ENCODE results near the gene SPEM2. TPM values are rescaled to one million over a fixed set of nuclear protein-coding genes. Genes with fewer than 3 reads are reported as not detected.

The SPEM2 gene
- total RNA-seq, 1 donor from 2014 or later = not detected

DNA sequence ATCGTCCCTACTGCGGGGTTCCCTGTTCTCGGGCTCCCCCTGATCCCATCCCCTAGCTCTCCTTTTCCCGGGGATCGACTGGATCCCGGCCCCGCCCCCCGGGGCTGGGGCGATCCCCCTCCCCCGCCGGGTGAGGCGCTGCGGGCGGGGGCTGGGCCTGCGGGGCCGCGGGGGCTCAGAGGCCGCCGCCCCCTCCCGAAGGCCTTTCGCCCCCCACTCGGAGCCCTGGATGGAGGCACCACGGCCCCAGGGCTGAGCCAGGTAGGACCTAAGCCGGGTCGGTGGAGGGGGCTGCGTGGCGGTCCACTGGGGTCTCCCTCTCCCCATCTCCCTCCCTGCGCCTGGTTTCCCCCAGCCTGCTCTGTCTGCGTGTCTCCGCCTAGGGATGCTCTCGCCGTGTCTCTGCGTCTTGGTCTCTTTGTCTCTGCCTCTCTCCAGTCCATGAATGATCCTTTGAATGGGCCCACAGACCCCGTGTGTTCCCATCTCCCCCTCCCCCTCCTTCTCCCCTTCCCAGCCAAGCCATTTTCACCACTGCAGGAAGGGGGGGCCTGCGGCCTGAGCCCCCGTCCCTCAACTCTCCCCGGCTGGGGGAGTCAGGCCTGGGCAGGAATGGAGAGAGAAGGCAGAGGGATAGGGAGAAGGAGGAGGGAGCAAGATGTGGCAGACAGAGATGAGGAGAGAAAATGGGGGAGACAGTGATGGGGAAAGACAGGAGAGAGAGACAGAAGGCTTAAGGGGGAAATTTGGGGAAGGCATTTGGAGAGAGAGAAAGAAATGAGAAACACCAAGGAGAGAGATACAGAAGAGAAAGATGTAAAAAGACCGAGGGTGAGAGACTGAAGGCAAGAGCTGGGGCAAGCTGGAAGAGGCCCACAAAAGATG is 19.8 kb upstream of the SPEM2 start:
- H3K4me3 Mint-ChIP-seq = peak overlapping the region; percentile 88
- no peak for DNase-seq (ENCODE audit: extremely low spot score, unreplicated experiment)
- peaks cover 12% of the 10 kb centered on the region for H3K36me3 Mint-ChIP-seq
- TF ChIP-seq, protein P1, sequence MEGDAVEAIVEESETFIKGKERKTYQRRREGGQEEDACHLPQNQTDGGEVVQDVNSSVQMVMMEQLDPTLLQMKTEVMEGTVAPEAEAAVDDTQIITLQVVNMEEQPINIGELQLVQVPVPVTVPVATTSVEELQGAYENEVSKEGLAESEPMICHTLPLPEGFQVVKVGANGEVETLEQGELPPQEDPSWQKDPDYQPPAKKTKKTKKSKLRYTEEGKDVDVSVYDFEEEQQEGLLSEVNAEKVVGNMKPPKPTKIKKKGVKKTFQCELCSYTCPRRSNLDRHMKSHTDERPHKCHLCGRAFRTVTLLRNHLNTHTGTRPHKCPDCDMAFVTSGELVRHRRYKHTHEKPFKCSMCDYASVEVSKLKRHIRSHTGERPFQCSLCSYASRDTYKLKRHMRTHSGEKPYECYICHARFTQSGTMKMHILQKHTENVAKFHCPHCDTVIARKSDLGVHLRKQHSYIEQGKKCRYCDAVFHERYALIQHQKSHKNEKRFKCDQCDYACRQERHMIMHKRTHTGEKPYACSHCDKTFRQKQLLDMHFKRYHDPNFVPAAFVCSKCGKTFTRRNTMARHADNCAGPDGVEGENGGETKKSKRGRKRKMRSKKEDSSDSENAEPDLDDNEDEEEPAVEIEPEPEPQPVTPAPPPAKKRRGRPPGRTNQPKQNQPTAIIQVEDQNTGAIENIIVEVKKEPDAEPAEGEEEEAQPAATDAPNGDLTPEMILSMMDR (conservative IDR thresholded peaks at IDR 0.05) = no peak
- peak overlapping the region; percentile 46 for H3K27ac Mint-ChIP-seq
- peaks cover 4% of the 10 kb centered on the region for H3K27me3 Mint-ChIP-seq
- peaks cover 10% of the 10 kb centered on the region for H3K4me1 Mint-ChIP-seq (ENCODE audit: unreplicated experiment)
- no peaks in the 10 kb centered on the region for H3K9me3 Mint-ChIP-seq

DNA sequence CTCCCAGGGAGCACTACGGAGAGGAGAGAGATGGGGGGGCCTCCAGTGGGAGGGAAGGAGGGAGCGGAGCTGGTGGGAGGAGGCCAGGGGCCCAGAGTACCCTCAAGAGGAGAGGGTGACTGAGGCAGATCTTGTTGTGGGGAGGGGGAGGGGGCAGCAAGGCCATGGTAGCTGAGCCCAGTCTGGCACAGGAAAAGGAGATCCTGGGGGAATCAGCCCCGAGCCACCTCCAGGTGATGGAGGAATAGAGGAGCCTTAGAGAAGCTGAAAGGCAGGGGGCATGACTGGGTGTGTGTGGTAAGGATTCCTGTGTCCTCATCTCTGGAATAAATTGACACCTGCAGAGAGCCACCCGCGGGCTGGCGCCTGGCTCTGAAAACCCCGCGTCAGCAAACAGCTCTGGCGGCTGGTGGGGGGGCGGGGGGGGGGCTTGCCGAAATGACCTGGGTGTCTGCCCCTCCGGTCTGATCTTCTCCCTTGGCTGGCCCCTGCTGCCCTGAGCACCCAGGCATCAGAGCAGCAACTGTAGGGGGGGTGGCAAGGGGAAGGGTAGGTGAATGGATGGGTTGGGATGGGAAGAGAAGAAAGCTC is 19.1 kb upstream of the SPEM2 start:
- Mint-ChIP-seq H3K9me3 (no peaks in the 10 kb centered on the region), H3K4me3 (peak overlapping the region; percentile 87)

DNA sequence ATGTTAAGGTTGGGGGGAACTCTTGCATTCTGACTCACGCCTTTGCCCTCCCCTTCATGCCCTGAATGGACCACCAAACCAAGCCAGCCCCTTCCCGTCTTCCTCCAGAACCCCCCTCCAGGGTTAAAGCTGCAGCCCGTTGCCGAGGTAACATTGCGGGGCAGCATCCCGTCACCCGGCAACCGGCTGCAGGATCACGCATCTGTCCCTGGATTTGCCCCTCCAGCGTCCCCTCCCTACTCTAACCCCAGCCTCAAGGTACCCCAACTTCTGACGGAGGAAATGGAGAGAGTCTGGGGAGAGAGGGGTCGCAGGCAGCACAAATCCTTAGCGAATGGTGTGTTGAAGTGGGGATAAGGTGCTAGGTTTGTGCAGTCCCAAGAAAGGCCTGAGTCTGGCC is 18.3 kb upstream of the SPEM2 start:
- TF ChIP-seq, protein P1 (conservative IDR thresholded peaks at IDR 0.05) = no peak
- Mint-ChIP-seq H3K4me1 (ENCODE audit: unreplicated experiment) (peaks cover 12% of the 10 kb centered on the region), H3K27me3 (peaks cover 4% of the 10 kb centered on the region), H3K27ac (no peak overlapping the region), H3K36me3 (peaks cover 12% of the 10 kb centered on the region), H3K9me3 (no peaks in the 10 kb centered on the region), H3K4me3 (peak overlapping the region; percentile 52)
- DNase-seq (ENCODE audit: extremely low spot score, unreplicated experiment) = no peak

More for the DNA sequence above, 19.1 kb upstream of the SPEM2 start:
- DNase-seq (ENCODE audit: extremely low spot score, unreplicated experiment) = no peak
- TF ChIP-seq, protein P1 (conservative IDR thresholded peaks at IDR 0.05) = no peak
- Mint-ChIP-seq H3K36me3 (peaks cover 12% of the 10 kb centered on the region), H3K4me1 (ENCODE audit: unreplicated experiment) (peaks cover 10% of the 10 kb centered on the region), H3K27me3 (peaks cover 4% of the 10 kb centered on the region), H3K27ac (peak overlapping the region; percentile 37)

DNA sequence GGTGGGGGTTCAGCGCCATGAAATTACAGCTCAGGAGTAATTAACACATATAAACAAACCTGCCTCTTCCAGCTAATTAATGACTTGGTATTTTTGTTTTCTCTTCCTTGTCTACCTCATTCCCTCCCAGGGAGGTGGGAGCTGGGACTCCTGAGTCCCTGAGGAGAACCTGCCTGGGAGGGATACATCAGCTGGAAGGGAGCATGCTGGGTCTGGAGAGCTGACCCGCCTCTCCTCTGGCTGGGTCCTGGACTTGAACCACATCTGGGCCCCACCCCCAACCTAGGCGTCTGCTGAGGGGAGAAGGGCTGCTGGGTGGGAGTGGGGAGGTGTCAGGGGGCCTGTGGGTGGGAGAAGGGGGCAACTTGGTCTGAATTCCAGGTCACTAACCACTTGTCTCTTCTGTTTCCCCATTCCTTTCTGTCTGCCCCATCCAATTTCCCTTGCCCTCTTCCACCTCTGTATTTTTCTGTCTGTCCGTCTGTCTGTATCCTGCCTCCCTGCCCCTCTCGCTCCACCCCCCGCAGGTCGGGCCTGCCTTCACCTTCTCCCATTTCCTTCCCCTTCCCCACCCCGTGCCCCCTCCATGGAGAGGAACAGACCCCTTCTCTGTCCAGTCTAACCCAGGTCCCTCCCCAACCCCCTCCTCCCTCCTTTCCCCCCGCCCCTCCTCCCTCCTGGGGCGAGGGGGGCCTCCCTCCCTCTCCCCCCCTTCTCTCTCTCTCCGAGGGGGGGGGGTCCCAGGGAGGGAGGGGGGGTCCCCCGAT is 17.7 kb upstream of the SPEM2 start, which contains the start of gene NLGN2:
Gene NLGN2 (plus strand): TSS at position 361 of the 767 bp plus-strand sequence. CDS start 411 bp downstream, outside the sequence.
- H3K27ac Mint-ChIP-seq = no peak within 1 kb of the TSS
- peaks cover 17% of the 10 kb centered on the region for H3K4me1 Mint-ChIP-seq (ENCODE audit: unreplicated experiment)
- peaks cover 4% of the 10 kb centered on the region for H3K27me3 Mint-ChIP-seq
- H3K4me3 Mint-ChIP-seq = peak within 1 kb of the TSS; percentile 52
- no peaks in the 10 kb centered on the region for H3K9me3 Mint-ChIP-seq
- TF ChIP-seq, protein P1 (conservative IDR thresholded peaks at IDR 0.05) = no peak
- peaks cover 12% of the 10 kb centered on the region for H3K36me3 Mint-ChIP-seq
- no peak for DNase-seq (ENCODE audit: extremely low spot score, unreplicated experiment)

DNA sequence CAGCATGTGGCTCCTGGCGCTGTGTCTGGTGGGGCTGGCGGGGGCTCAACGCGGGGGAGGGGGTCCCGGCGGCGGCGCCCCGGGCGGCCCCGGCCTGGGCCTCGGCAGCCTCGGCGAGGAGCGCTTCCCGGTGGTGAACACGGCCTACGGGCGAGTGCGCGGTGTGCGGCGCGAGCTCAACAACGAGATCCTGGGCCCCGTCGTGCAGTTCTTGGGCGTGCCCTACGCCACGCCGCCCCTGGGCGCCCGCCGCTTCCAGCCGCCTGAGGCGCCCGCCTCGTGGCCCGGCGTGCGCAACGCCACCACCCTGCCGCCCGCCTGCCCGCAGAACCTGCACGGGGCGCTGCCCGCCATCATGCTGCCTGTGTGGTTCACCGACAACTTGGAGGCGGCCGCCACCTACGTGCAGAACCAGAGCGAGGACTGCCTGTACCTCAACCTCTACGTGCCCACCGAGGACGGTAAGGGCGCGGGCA is 17.1 kb upstream of the SPEM2 start:
- H3K27me3 Mint-ChIP-seq = peaks cover 4% of the 10 kb centered on the region
- no peaks in the 10 kb centered on the region for H3K9me3 Mint-ChIP-seq
- no peak overlapping the region for H3K4me3 Mint-ChIP-seq

More for the DNA sequence above, 17.1 kb upstream of the SPEM2 start:
- TF ChIP-seq, protein P1 (conservative IDR thresholded peaks at IDR 0.05) = no peak
- H3K4me1 Mint-ChIP-seq (ENCODE audit: unreplicated experiment) = peaks cover 17% of the 10 kb centered on the region
- peaks cover 15% of the 10 kb centered on the region for H3K36me3 Mint-ChIP-seq
- no peak for DNase-seq (ENCODE audit: extremely low spot score, unreplicated experiment)
- no peak overlapping the region for H3K27ac Mint-ChIP-seq

Measured in type B pancreatic cell (in vitro differentiated cells).